Astrocyte of the cerebellum (primary cell): Measurements from ENCODE around the gene MRM3.
"Not testable (repeated sequence)": the region's sequence is repeated elsewhere in the genome, so short reads cannot be mapped to it uniquely, and the experiment has no call there.

Experiments
- DNase-seq: peaks from one replicate; pipeline ENCODE4 v3.0.0-alpha.2; 2011; ENCODE audit warnings: low read depth
- H3K4me3 ChIP-seq: 2 replicates; pipeline ENCODE4 v1.5.1; 2011; ENCODE audit warnings: mild to moderate bottlenecking, low read depth, low read length, moderate library complexity
- CTCF ChIP-seq: IDR thresholded peaks from 2 replicates; pipeline ENCODE4 v1.5.1; 2012; ENCODE audit warnings: low read length, low read depth, moderate library complexity, mild to moderate bottlenecking; ENCODE audit errors: missing control alignments
- in situ Hi-C: cut with HindIII; loops from 2 replicates; pipeline ENCODE4 v1.10.0; 2017; ENCODE audit warnings: low sequenced_read_pairs

The MRM3 gene

DNA sequence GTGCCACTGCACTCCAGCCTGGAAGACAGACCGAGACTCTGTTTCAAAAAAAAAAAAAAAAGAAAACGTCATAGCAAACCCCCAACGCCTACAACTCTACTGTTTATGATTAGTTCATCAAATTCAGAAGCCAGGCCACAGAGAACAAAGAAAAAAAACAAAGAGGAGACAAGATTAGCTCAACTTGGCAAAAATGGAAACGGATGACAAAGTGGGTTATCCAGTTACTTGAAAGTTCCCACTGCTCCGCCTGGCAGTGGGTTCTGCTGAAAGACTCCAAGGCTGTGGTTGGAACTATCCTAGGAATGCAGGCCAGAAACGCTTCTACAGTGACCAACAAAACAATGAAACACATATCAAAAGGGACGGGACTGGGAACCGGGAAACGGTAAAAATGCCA lies 53.1 kb downstream of the MRM3 start:
- in situ Hi-C loops, result no loop called here
- no peak for TF ChIP-seq CTCF
- no peak overlapping the region for H3K4me3 ChIP-seq
- DNase-seq, result peak; percentile 99

DNA sequence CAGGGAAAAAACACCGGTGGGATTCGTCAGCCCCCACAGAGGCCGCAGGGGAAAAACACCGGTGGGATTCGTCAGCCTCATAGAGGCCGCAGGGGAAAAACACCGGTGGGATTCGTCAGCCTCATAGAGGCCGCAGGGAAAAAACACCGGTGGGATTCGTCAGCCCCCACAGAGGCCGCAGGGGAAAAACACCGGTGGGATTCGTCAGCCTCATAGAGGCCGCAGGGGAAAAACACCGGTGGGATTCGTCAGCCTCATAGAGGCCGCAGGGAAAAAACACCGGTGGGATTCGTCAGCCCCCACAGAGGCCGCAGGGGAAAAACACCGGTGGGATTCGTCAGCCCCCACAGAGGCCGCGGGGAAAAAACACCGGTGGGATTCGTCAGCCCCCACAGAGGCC lies 53.6 kb downstream of the MRM3 start:
- DNase-seq, result not testable (repeated sequence)

GRCh38 chr17:836151-836550 lies 54.0 kb downstream of the MRM3 start:
- in situ Hi-C loops, result no loop called here
- TF ChIP-seq CTCF, result no peak
- peak; percentile 78 for DNase-seq
- no peak overlapping the region for H3K4me3 ChIP-seq

More for the DNA sequence above, 53.6 kb downstream of the MRM3 start:
- in situ Hi-C loops, H3K4me3 ChIP-seq: not testable (repeated sequence)

- in situ Hi-C loops, result no loop called here
- TF ChIP-seq CTCF, result no peak
- no peak for DNase-seq
- no peak overlapping the region for H3K4me3 ChIP-seq
These were observed 56.3 kb downstream of the MRM3 start for GRCh38 chr17:838486-838885.

DNA sequence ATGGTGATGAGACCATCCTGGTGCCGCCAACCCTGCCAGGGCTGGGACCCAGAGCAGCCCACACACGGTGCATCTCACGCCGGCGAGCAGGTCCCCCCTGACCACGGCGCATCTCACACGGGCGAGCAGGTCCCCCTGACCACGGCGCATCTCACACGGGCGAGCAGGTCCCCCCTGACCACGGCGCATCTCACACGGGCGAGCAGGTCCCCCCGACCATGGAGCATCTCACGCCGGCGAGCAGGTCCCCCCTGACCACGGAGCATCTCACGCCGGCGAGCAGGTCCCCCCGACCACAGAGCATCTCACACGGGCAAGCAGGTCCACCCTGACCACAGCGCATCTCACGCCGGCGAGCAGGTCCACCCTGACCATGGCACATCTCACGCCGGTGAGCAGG lies 59.2 kb downstream of the MRM3 start:
- H3K4me3 ChIP-seq, result no peak overlapping the region
- in situ Hi-C loops, result no loop called here
- DNase-seq, result no peak
- no peak for TF ChIP-seq CTCF
